HepG2 (cell line): Measurements from ENCODE around the gene CHRNB4. TPM values are rescaled to one million over a fixed set of nuclear protein-coding genes. Genes with fewer than 3 reads are reported as not detected.

Experiments used
- KDM5A ChIP-seq: fragments of 200-600 bp; sonication (generic); IDR thresholded peaks from 2 replicates; pipeline ENCODE4 v1.7.0; 2018; ENCODE audit warnings: antibody characterized with exemption, mild to moderate bottlenecking, low read length, borderline replicate concordance
- ZMYM2 ChIP-seq: sonication (generic); formaldehyde crosslinking; IDR thresholded peaks from 2 replicates; pipeline ENCODE4 v1.8.0; 2022; ENCODE audit warnings: mild to moderate bottlenecking, missing genetic modification reagents
- polyA plus RNA-seq, 8 experiments: library from polyadenylated mRNA; depleted of rRNA in 3 of 8; stranded (reverse) in 7 of 8; unstranded in 1 of 8; fragments of >200 nt; fragmentation: Illumina TruSeq in 4 of 8; extraction: Trizol in 4 of 8; gene quantifications; 2 replicates each; pipeline versions ENCODE4 v1.2.1 to v1.2.3, GENCODE V29; 2011 to 2016; ENCODE audit warnings: low read depth in 4 of 8, missing spikeins in 1 of 8, mixed read lengths in 1 of 8; ENCODE audit not compliant: insufficient read depth in 1 of 8
- total RNA-seq, 5 experiments: library from RNA; depleted of rRNA; stranded (reverse); fragments of >200 nt; fragmentation: Illumina TruSeq; extraction: Trizol; gene quantifications; 2 replicates each; pipeline ENCODE4 v1.2.3, GENCODE V29; 2016; ENCODE audit warnings: low read depth in 1 of 5
- TF ChIP-seq, protein P1 (sequence below): sonication (generic); formaldehyde crosslinking; IDR thresholded peaks from 2 replicates; pipeline ENCODE4 v1.5.1; 2020; ENCODE audit warnings: mild to moderate bottlenecking, missing genetic modification reagents, borderline replicate concordance
- TF ChIP-seq, protein P2 (sequence below): sonication (generic); formaldehyde crosslinking; IDR thresholded peaks from 2 replicates; pipeline ENCODE4 v1.4.0; 2020; ENCODE audit warnings: mild to moderate bottlenecking, missing genetic modification reagents, borderline replicate concordance

Gene CHRNB4
- total and polyA plus RNA-seq, 2 of the 13 experiments (the other 11 are each of a cell fraction or from before 2014, with no cell fraction given) = not detected

DNA sequence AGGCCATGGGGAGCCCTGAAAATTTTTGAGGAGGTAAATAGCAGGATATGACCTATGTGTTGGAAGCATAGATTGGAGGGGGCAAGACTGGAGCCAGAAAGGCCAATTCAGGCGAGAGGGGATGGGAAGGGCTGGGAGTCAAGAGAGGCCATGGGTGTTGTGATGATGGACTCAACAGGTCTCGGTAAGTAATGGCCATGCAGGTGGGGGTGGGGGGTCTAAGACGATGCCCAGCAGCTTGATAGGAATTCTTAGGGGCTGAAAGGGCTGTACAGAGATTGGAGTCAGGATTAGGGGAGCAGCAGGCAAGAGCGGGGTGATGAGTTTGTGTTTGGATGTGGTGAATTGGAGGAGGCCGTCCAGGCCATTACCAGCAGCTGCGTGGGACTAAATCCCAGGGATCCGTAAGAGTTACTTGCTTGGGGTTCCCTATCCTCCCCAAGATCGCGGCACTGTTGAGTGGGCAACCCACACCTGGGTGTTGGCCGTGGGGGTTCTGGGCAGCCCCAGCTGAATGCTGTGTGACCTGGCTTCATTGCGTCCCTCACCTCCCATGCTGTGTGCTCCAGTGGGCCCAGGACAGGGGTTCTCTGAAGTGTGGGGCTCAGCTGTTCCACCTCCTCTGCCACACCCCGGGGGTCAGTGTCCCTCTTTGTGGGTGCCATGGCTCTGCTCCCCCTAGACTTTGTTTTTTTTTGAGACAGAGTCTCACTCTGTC lies 41.8 kb upstream of the CHRNB4 start (continued):
- TF ChIP-seq, protein P1, sequence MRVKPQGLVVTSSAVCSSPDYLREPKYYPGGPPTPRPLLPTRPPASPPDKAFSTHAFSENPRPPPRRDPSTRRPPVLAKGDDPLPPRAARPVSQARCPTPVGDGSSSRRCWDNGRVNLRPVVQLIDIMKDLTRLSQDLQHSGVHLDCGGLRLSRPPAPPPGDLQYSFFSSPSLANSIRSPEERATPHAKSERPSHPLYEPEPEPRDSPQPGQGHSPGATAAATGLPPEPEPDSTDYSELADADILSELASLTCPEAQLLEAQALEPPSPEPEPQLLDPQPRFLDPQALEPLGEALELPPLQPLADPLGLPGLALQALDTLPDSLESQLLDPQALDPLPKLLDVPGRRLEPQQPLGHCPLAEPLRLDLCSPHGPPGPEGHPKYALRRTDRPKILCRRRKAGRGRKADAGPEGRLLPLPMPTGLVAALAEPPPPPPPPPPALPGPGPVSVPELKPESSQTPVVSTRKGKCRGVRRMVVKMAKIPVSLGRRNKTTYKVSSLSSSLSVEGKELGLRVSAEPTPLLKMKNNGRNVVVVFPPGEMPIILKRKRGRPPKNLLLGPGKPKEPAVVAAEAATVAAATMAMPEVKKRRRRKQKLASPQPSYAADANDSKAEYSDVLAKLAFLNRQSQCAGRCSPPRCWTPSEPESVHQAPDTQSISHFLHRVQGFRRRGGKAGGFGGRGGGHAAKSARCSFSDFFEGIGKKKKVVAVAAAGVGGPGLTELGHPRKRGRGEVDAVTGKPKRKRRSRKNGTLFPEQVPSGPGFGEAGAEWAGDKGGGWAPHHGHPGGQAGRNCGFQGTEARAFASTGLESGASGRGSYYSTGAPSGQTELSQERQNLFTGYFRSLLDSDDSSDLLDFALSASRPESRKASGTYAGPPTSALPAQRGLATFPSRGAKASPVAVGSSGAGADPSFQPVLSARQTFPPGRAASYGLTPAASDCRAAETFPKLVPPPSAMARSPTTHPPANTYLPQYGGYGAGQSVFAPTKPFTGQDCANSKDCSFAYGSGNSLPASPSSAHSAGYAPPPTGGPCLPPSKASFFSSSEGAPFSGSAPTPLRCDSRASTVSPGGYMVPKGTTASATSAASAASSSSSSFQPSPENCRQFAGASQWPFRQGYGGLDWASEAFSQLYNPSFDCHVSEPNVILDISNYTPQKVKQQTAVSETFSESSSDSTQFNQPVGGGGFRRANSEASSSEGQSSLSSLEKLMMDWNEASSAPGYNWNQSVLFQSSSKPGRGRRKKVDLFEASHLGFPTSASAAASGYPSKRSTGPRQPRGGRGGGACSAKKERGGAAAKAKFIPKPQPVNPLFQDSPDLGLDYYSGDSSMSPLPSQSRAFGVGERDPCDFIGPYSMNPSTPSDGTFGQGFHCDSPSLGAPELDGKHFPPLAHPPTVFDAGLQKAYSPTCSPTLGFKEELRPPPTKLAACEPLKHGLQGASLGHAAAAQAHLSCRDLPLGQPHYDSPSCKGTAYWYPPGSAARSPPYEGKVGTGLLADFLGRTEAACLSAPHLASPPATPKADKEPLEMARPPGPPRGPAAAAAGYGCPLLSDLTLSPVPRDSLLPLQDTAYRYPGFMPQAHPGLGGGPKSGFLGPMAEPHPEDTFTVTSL = no peak
- TF ChIP-seq ZMYM2 = no peak
- no peak for TF ChIP-seq KDM5A
- TF ChIP-seq, protein P2, sequence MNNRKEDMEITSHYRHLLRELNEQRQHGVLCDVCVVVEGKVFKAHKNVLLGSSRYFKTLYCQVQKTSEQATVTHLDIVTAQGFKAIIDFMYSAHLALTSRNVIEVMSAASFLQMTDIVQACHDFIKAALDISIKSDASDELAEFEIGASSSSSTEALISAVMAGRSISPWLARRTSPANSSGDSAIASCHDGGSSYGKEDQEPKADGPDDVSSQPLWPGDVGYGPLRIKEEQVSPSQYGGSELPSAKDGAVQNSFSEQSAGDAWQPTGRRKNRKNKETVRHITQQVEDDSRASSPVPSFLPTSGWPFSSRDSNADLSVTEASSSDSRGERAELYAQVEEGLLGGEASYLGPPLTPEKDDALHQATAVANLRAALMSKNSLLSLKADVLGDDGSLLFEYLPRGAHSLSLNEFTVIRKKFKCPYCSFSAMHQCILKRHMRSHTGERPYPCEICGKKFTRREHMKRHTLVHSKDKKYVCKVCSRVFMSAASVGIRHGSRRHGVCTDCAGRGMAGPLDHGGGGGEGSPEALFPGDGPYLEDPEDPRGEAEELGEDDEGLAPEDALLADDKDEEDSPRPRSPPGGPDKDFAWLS (CRISPR knock-in tag) = no peak
- TF ChIP-seq, all 625 proteins: peak for 0
